ENCODE data around the gene TBCCD1. TPM values are rescaled to one million over a fixed set of nuclear protein-coding genes. Genes with fewer than 3 reads are reported as not detected.

The TBCCD1 gene
- total and polyA plus RNA-seq, 2 of the 8 experiments (the other 6 are each of a cell fraction or from before 2014, with no cell fraction given): 11.3 to 13.9 TPM

GRCh38 chr3:186614597-186615483, 47.7 kb upstream of the TBCCD1 start (continued):
- TF ChIP-seq CTCF (IDR thresholded peaks at IDR 0.05; ENCODE audit: control extremely low read depth in 1 of 3, insufficient read depth in 1 of 3, low read depth in 1 of 3, low read length in 3 of 3) (peak; percentile 88 to 98 (median 98)), TEAD4 (IDR thresholded peaks at IDR 0.05; ENCODE audit: low read depth, low read length) (peak; percentile 80), E2F6 (IDR thresholded peaks at IDR 0.05) (no peak), EP300 (IDR thresholded peaks at IDR 0.05; ENCODE audit: borderline replicate concordance in 1 of 2, low read depth in 2 of 2, low read length in 2 of 2) (peak in 1 of 2 experiments; percentile 13; a peak in 1 of 3 replicates), SIN3A (conservative IDR thresholded peaks at IDR 0.05 in 1 of 2, IDR thresholded peaks at IDR 0.05 in 1 of 2; ENCODE audit: low read depth in 1 of 2, low read length in 2 of 2) (0 out of 4 replicates have a peak, but pooled peaks of 1 of the 2 experiments have one; percentile 65), HDAC2 (IDR thresholded peaks at IDR 0.05; ENCODE audit: borderline replicate concordance in 1 of 2, low read depth in 2 of 2, low read length in 2 of 2) (peak in 1 of 2 experiments; percentile 79; a peak in 1 of 4 replicates)
